ENCODE data around the gene MTR.

DNA sequence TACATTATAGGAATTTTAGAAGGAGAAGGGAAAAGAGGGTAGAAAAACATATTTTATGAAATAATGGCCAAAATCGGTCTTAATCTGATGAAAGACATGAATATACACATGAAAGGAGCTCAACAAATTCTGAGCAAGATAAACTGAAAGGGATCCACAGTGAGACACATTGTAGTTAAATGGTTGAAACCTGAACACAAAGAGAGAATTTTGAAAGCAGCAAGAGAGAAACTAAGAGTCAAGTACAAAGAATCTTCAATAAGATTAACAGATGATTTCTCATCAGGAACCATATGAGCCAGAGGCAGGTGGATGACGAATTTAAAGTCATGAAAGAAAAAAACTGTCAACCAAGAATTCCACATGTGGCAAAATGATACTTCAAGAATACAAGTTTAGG is 15.8 kb upstream of the MTR start:
- TF ChIP-seq NFRKB (IDR thresholded peaks at IDR 0.05) (no peak), HDGF (IDR thresholded peaks at IDR 0.05; ENCODE audit: borderline replicate concordance) (no peak), FOXM1 (IDR thresholded peaks at IDR 0.05; ENCODE audit: borderline replicate concordance) (no peak), TARDBP (IDR thresholded peaks at IDR 0.05) (no peak), FOXK2 (IDR thresholded peaks at IDR 0.05) (no peak), SUZ12 (IDR thresholded peaks at IDR 0.05) (no peak), ELF4 (IDR thresholded peaks at IDR 0.05) (no peak), SP1 (IDR thresholded peaks at IDR 0.05) (no peak), BHLHE40 (IDR thresholded peaks at IDR 0.05; ENCODE audit: borderline replicate concordance) (no peak), FOXA1 (IDR thresholded peaks at IDR 0.05) (no peak), CTBP1 (IDR thresholded peaks at IDR 0.05; ENCODE audit: borderline replicate concordance) (no peak), LEF1 (IDR thresholded peaks at IDR 0.05; ENCODE audit: borderline replicate concordance) (no peak)
